ENCODE results near the gene PRICKLE1. TPM values are rescaled to one million over a fixed set of nuclear protein-coding genes. Genes with fewer than 3 reads are reported as not detected.

PRICKLE1 gene
- total RNA-seq, 1 donor from 2014 or later = 18.8 TPM

- ATAC-seq (no peak), DNase-seq (no peak)
- TF ChIP-seq CTCF (IDR thresholded peaks at IDR 0.05) = no peak
- H3K9me3 ChIP-seq = no peaks in the 10 kb centered on the region
- no peaks in the 10 kb centered on the region for H3K36me3 ChIP-seq
- H3K27me3 ChIP-seq (ENCODE audit: low read depth) = no peaks in the 10 kb centered on the region
- H3K4me3 ChIP-seq = no peak overlapping the region
- no peaks in the 10 kb centered on the region for H3K4me1 ChIP-seq
- intact Hi-C loops (cut with DNase I) = no loop called here
- H3K27ac ChIP-seq = no peak overlapping the region
Measured at GRCh38 chr12:42539696-42540095, 49.9 kb downstream of the PRICKLE1 start.

- Histone ChIP-seq H3K4me3 (no peak overlapping the region), H3K27ac (no peak overlapping the region), H3K9me3 (no peaks in the 10 kb centered on the region), H3K36me3 (no peaks in the 10 kb centered on the region), H3K4me1 (no peaks in the 10 kb centered on the region), H3K27me3 (ENCODE audit: low read depth) (no peaks in the 10 kb centered on the region)
- DNase-seq (no peak), ATAC-seq (no peak)
- TF ChIP-seq CTCF (IDR thresholded peaks at IDR 0.05) = no peak
- intact Hi-C loops (cut with DNase I) = no loop called here
Measured at GRCh38 chr12:42538203-42538602, 51.3 kb downstream of the PRICKLE1 start.

DNA sequence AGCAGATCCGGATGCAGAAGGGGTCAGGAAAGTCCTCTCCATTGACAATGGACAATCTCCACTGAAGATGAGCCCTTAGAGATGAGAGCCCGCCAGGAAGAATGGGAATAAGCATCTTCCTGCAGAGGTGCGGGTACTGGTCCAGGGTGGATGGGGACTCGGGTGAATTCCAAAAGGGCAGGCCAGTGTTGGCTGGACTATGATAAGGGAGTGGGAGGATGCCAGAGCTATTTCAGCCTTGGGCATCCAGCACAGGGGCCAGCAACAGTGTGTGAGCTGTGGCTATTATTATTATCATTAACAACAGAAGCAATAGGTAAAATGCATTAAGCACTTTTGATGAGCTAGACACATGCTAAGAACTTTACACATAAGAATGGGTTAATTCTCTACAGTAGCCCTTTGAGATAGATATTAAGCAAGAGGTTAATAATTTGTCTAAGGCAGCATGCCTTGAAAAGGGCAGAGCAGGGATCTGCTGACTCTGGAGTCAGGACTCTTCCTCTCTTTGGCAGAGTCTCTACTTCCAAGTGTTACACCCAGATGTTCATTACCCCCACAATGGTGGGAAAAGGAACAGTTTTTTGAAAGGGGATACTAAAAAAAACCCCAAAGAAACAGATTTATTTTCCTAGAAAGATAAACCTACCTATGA is 55.2 kb downstream of the PRICKLE1 start:
- no peak for TF ChIP-seq CTCF (IDR thresholded peaks at IDR 0.05)
- Histone ChIP-seq H3K36me3 (no peaks in the 10 kb centered on the region), H3K27me3 (ENCODE audit: low read depth) (no peaks in the 10 kb centered on the region), H3K4me3 (no peak overlapping the region), H3K27ac (no peak overlapping the region), H3K4me1 (no peaks in the 10 kb centered on the region), H3K9me3 (no peaks in the 10 kb centered on the region)
- ATAC-seq (no peak), DNase-seq (no peak)
- intact Hi-C loops (cut with DNase I) = no loop called here

DNA sequence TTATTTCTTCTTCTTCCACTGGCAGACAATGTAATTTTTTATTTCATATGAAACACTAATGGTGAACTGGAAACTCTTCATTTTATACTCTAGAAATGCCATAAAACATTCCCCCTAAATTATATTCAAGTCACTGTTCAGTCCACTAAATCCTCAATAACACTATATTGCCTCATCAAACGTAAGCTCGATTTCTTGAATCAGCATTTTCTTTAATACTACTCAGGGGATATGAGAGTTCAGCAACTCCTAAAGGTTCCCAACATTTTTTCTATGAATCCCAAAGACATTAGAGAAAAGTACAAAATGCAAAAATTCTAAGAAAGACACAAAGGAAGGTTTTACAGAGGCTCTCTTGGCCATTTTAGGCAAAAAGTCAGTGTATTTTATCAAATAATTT is 59.3 kb downstream of the PRICKLE1 start:
- no peak overlapping the region for H3K4me3 ChIP-seq
- DNase-seq (no peak), ATAC-seq (no peak)
- no peaks in the 10 kb centered on the region for H3K27me3 ChIP-seq (ENCODE audit: low read depth)
- no peaks in the 10 kb centered on the region for H3K36me3 ChIP-seq
- H3K4me1 ChIP-seq = no peaks in the 10 kb centered on the region
- intact Hi-C loops (cut with DNase I) = no loop called here
- H3K27ac ChIP-seq = no peak overlapping the region
- TF ChIP-seq CTCF (IDR thresholded peaks at IDR 0.05) = no peak
- H3K9me3 ChIP-seq = no peaks in the 10 kb centered on the region

GRCh38 chr12:42525444-42525843 is 64.1 kb downstream of the PRICKLE1 start:
- intact Hi-C loops (cut with DNase I) = no loop called here
- Histone ChIP-seq H3K27me3 (ENCODE audit: low read depth) (no peaks in the 10 kb centered on the region), H3K4me3 (no peak overlapping the region), H3K36me3 (no peaks in the 10 kb centered on the region), H3K27ac (no peak overlapping the region), H3K4me1 (no peaks in the 10 kb centered on the region), H3K9me3 (no peaks in the 10 kb centered on the region)
- TF ChIP-seq CTCF (IDR thresholded peaks at IDR 0.05) = no peak
- DNase-seq (no peak), ATAC-seq (no peak)

Measured in lower lobe of right lung (tissue), 2 donors.